ENCODE measurements around the gene KRI1. TPM values are rescaled to one million over a fixed set of nuclear protein-coding genes. Genes with fewer than 3 reads are reported as not detected.

KRI1 gene
- total and polyA plus RNA-seq, 2 experiments from 2014 or later, result 23.8 to 43.2 TPM

GRCh38 chr19:10580979-10581631 is 15.3 kb upstream of the KRI1 start:
- Mint-ChIP-seq H3K4me1 (0 out of 3 replicates have a peak, but pooled peaks cover 5% of the 10 kb centered on the region), H3K9me3 (no peaks in the 10 kb centered on the region), H3K36me3 (ENCODE audit: low read depth) (peaks cover 72% of the 10 kb centered on the region), H3K4me3 (no peak overlapping the region; the same call in 2 of the 3 replicates), H3K27ac (peak overlapping the region; percentile 69), H3K27me3 (ENCODE audit: insufficient read depth, low read depth, poor library complexity) (peaks cover 4% of the 10 kb centered on the region)
- H3K79me2 ChIP-seq (replicated peaks; ENCODE audit: insufficient read depth), result peaks cover 8% of the 10 kb centered on the region
- H3K4me3 ChIP-seq, result no peak overlapping the region
- TF ChIP-seq EZH2 (IDR thresholded peaks at IDR 0.05; ENCODE audit: low read depth, unreplicated experiment), result no peak
- TF ChIP-seq, protein P1, sequence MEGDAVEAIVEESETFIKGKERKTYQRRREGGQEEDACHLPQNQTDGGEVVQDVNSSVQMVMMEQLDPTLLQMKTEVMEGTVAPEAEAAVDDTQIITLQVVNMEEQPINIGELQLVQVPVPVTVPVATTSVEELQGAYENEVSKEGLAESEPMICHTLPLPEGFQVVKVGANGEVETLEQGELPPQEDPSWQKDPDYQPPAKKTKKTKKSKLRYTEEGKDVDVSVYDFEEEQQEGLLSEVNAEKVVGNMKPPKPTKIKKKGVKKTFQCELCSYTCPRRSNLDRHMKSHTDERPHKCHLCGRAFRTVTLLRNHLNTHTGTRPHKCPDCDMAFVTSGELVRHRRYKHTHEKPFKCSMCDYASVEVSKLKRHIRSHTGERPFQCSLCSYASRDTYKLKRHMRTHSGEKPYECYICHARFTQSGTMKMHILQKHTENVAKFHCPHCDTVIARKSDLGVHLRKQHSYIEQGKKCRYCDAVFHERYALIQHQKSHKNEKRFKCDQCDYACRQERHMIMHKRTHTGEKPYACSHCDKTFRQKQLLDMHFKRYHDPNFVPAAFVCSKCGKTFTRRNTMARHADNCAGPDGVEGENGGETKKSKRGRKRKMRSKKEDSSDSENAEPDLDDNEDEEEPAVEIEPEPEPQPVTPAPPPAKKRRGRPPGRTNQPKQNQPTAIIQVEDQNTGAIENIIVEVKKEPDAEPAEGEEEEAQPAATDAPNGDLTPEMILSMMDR (conservative IDR thresholded peaks at IDR 0.05; ENCODE audit: low read depth in 2 of 2), result peak; percentile 94 to 97
- peak; percentile 25; the same call in 1 of the 2 replicates for TF ChIP-seq CREB1 (CRISPR knock-in tag; IDR thresholded peaks at IDR 0.05; ENCODE audit: low read depth)
- TF ChIP-seq ZNF331 (CRISPR knock-in tag; IDR thresholded peaks at IDR 0.05; ENCODE audit: low read depth), result no peak
- ATAC-seq (peak; percentile 95), DNase-seq (ENCODE audit: low spot score) (peak; percentile 100)
- peaks cover 28% of the 10 kb centered on the region for H3K36me3 ChIP-seq (ENCODE audit: insufficient read depth)
- no peaks in the 10 kb centered on the region for H3K27me3 ChIP-seq (ENCODE audit: insufficient read depth)
- H4K20me1 ChIP-seq (replicated peaks; ENCODE audit: insufficient read depth), result no peaks in the 10 kb centered on the region
- peaks cover 2% of the 10 kb centered on the region; the same call in 1 of the 2 replicates for H3K4me1 ChIP-seq (ENCODE audit: insufficient read depth)
- peaks cover 15% of the 10 kb centered on the region; the same call in 1 of the 2 replicates for H3F3A ChIP-seq (replicated peaks; ENCODE audit: low read depth)
- H3K9me2 ChIP-seq (ENCODE audit: insufficient read depth), result no peaks in the 10 kb centered on the region
- no peak overlapping the region for H2AFZ ChIP-seq
- H3K4me2 ChIP-seq, result no peak overlapping the region
- no peak overlapping the region for H3K27ac ChIP-seq (ENCODE audit: low read depth)

DNA sequence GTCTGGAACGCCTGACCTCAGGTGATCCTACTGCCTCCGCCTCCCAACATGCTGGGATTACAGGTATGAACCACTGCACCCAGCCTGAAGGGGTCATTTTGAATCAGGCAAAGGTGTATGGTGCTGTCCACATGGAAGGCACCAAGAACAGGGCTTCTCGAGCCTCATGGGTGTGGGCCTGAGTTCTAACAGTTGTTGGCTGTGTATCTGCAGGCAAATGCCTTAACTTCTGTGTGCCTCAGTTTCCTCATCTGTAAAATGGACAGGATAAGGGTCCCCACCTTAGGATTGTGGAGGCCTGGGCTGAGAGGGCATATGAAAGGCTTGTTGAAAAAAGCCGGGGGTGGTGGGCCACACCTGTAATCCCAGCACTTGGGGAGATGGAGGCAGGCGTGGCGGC is 12.1 kb upstream of the KRI1 start:
- Mint-ChIP-seq H3K4me1 (no peaks in the 10 kb centered on the region), H3K9me3 (no peaks in the 10 kb centered on the region), H3K4me3 (no peak overlapping the region), H3K27ac (no peak overlapping the region), H3K36me3 (ENCODE audit: low read depth) (peaks cover 78% of the 10 kb centered on the region), H3K27me3 (ENCODE audit: insufficient read depth, low read depth, poor library complexity) (peaks cover 2% of the 10 kb centered on the region)
- H4K20me1 ChIP-seq (replicated peaks; ENCODE audit: insufficient read depth), result no peaks in the 10 kb centered on the region
- no peak for DNase-seq (ENCODE audit: low spot score)
- H3K4me2 ChIP-seq, result no peak overlapping the region
- H3K9me2 ChIP-seq (ENCODE audit: insufficient read depth), result no peaks in the 10 kb centered on the region
- no peaks in the 10 kb centered on the region for H3K27me3 ChIP-seq (ENCODE audit: insufficient read depth)
- no peak overlapping the region for H3K27ac ChIP-seq (ENCODE audit: low read depth)
- ATAC-seq, result no peak
- peaks cover 28% of the 10 kb centered on the region for H3K36me3 ChIP-seq (ENCODE audit: insufficient read depth)
- H3K4me1 ChIP-seq (ENCODE audit: insufficient read depth), result no peaks in the 10 kb centered on the region
- no peak overlapping the region for H2AFZ ChIP-seq
- no peaks in the 10 kb centered on the region for H3K79me2 ChIP-seq (replicated peaks; ENCODE audit: insufficient read depth)
- 0 out of 2 replicates have a peak, but pooled peaks cover 7% of the 10 kb centered on the region for H3F3A ChIP-seq (replicated peaks; ENCODE audit: low read depth)
- H3K4me3 ChIP-seq, result no peak overlapping the region
- TF ChIP-seq, protein P1 (conservative IDR thresholded peaks at IDR 0.05; ENCODE audit: low read depth in 2 of 2), result no peak
- TF ChIP-seq CREB1 (CRISPR knock-in tag; IDR thresholded peaks at IDR 0.05; ENCODE audit: low read depth) (no peak), EZH2 (IDR thresholded peaks at IDR 0.05; ENCODE audit: low read depth, unreplicated experiment) (no peak), REST (IDR thresholded peaks at IDR 0.05; ENCODE audit: unreplicated experiment) (no peak), JUNB (IDR thresholded peaks at IDR 0.05; ENCODE audit: unreplicated experiment) (no peak), ETS1 (IDR thresholded peaks at IDR 0.05) (no peak), ZNF114 (CRISPR knock-in tag; IDR thresholded peaks at IDR 0.05) (no peak), EZH2phosphoT487 (IDR thresholded peaks at IDR 0.05; ENCODE audit: unreplicated experiment) (no peak), POLR2AphosphoS5 (IDR thresholded peaks at IDR 0.05; ENCODE audit: low read depth) (no peak), NANOG (IDR thresholded peaks at IDR 0.05; ENCODE audit: borderline replicate concordance) (no peak), STAT1 (IDR thresholded peaks at IDR 0.05; ENCODE audit: unreplicated experiment) (no peak)

All from GM23338 (cell line).